HG03196 (cell line): ENCODE measurements around the gene GUSB.
"Not testable (repeated sequence)": the region's sequence is repeated elsewhere in the genome, so short reads cannot be mapped to it uniquely, and the experiment has no call there.

Experiments used
- ATAC-seq: cut with Tn5 transposase; IDR thresholded peaks from one replicate; pipeline ENCODE4 v1.9.1; 2021; ENCODE audit not compliant: unreplicated experiment

The GUSB gene

DNA sequence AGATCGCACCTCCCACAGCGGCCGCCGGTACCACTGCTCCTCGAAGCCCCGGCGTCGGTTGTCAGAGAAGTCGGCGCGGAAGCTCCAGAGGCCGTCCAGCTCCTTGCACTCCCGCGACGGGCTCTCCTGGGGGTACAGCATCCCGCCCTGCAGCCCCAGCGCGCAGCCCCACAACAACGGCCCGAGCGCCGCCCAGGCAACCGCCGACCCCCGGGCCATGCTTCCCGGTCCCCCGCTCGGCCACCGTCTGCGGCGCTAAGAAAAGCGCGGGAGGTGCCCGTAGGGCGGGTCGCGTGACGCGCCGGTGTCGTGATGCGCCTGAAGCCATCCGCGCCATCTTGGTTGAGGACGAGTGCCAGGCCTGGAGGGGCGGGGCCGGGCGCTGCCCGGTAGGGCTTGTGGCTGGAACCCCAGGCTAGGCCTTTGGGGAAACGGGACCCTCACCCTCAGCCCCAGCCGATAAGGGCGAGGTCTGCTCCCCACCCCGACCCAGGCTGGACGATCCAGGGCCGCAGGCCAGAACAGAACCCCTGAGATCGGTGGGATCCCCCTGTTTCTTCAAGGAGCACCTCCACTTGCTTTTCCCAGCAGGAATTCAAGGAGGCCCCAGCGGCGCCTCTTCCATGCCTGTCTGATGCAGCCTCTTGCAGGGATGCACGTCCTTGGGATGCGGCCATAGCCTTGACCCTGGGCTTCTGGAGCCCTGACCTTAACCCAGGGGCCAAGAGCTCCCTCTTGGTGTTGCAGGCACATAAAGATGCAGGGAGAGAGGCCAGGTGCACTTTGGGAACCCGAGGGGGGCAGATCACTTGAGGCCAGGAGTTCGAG lies at the start of gene GUSB:
Gene GUSB, minus strand, starts transcription at position 249 of the 828 bp plus-strand sequence. Its CDS starts 30 bp downstream, at position 219.
- peak; percentile 77 for ATAC-seq

DNA sequence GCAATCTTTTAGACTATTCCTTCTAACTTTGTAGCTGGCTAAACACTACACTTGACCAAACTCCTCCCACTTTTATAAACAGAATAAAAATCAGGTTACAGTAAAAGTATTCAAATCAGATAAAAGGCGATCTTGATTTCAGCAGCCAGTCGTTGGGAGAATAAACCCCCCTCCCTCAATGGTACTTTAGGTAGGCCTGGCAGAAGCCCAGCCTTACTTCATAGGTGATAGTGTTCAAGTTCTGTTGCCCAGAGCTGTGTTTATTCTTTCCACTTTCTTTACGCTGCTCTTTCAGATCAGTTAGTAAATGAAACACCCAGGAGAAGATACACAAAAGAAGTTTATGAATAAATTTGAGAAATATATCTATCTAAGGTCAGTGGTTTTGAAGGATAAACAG lies 46.3 kb upstream of the GUSB start:
- not testable (repeated sequence) for ATAC-seq

DNA sequence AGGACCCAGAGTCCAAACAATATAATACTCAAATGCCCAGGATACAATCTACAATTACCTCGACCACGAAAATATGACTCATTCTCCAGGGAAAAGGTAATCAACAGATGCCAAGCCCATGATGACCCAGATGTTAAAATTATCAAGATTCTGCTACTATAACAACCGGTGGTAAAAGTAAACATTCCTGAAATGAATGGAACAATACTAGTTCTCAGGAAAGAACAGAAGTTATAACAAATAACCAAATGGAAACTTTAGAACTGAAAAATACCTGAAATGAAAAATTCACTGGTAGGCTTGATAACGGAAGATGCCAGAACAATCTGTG lies 34.1 kb upstream of the GUSB start:
- ATAC-seq: no peak

DNA sequence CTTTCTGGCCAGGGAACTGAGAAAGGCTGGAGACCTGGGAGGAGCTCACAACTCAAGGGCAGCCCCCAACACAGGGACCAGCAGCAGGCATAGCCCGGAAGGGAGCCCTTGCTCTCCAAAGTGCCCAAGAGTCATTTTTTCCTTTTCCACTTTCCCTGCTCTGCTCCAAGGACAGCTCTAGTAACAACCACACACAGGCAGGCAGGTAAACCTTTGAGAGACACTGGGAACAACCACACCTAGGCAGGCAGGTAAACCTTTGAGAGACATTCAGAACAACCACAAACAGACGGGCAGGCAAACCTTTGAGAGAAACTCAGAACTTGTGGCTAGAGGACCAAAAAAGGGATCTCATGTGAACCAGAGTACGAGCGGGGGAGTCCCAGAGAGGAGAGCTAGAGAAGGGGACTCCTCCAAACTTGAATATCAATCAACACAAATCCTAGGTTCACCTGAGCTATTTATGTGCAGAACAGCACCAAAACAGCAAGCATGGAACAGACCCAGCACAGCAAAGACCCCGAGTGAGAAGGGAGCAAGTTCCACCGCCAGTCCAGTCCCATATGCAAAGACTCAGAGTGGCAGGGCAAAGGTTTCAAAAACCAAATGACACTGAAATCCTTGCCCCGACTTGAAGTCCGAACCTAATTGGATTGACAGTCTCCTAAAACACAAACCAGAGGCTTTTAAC lies 33.6 kb upstream of the GUSB start:
- ATAC-seq: no peak

DNA sequence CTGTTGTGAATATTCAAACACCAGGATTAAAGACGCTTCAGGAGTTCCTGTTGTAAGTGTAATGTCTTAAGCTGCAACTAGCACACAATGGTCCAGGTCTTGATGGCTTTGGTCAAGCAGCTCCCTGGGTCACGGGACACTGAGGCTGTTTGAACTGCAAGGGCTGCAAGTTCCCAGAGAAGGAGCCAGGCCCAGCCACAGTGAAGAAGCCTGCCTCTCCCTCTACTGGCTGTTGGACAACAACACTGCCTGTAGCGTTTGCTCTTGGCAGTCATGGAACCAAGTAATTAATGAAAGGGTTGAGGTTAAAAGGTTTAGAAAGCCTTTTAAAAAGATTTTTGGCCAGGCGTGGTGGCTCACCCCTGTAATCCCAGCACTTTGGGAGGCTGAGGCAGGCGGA lies 31.9 kb upstream of the GUSB start:
- no peak for ATAC-seq

DNA sequence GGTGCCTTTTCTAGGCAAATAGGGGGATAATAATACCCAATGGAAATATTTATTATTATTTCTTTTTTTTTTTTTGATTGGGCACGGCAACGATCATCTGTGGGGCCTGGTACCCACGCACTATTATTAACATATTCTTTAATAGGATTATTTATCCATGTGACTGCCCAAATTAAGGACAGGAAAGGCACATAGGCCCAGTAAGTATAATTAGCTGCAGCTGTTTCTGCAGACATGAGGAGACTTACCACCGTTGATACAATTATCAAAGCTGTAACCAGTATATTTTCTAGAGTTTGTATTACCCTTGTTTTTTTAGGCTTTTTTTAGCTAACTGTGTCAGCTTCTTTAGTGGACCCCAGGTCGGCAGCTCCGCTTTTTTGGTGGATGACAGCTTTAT lies 25.2 kb upstream of the GUSB start:
- ATAC-seq: no peak

DNA sequence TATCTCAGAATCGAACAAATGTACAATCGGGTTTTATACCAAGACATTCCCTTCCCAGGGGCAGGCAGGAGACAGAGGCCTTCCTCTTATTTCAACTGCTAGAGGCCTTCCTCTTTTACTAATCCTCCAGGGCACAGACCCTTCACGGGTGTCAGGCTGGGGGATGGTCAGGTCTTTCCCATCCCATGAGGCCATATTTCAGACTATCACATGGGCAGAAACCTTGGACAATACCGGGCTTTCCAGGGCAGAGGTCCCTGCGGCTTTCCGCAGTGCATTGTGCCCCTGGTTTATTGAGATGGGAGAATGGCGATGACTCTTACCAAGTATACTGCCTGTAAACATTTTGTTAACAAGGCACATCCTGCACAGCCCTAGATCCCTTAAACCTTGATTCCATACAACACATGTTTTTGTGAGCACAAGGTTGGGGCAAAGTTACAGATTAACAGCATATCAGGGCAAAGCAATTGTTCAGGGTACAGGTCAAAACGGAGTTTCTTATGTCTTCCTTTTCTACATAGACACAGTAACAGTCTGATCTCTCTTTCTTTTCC lies 23.2 kb upstream of the GUSB start:
- not testable (repeated sequence) for ATAC-seq

DNA sequence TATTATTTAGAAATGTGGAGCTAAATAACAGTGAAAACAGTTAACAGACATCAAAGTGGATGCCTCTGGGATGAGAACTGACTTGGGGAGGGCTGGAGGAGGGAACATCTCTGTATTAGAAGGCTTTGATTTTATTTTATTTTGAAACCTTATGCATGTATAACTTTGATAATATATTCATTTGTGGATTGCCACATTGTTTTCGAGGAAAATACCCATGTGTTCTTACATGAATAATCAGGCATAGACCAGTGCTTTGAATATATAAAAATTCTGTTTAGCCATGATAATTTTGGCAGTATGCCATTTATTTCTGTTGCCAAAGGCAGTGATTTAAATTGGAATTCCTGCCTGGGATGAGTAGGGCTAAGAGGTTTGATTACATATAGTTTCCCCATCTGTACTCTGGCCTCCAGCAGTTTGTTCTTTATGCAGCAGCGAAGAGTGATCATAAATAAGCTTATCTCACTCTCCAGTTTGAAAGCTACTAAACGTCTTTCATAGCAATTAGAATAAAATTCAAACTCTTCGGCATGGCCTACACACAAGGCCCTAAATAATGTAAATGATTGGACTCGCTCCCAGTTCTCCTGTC lies 18.9 kb upstream of the GUSB start:
- ATAC-seq: not testable (repeated sequence)

DNA sequence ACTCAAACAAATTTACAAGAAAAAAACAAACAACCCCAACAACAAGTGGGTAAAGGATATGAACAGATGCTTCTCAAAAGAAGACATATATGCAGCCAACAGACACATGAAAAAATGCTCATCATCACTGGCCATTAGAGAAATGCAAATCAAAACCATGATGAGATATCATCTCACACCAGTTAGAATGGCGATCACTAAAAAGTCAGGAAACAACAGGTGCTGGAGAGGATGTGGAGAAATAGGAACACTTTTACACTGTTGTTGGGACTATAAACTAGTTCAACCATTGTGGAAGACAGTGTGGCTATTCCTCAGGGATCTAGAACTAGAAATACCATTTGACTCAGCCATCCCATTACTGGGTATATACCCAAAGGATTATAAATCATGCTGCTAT lies 13.0 kb upstream of the GUSB start:
- ATAC-seq: not testable (repeated sequence)

DNA sequence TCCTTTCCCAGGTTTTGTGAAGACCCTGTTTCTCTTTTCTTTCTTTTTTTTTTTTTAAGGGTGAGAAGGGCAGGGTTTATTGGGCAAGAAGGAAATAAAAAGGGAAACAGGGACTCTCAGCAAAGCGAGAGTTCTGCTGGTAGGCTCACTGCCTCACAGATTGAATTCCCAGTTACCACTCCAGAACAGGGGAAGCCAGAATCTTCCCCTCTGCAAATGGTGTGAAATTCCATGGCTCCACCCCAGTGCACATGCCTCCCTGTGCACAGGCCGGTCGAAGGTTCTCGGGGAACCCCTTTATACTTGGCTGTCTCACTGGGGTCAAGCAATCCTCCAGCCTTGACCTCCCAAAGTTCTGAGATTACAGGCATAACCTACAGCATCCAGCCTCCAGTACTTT lies 10.5 kb upstream of the GUSB start:
- no peak for ATAC-seq

DNA sequence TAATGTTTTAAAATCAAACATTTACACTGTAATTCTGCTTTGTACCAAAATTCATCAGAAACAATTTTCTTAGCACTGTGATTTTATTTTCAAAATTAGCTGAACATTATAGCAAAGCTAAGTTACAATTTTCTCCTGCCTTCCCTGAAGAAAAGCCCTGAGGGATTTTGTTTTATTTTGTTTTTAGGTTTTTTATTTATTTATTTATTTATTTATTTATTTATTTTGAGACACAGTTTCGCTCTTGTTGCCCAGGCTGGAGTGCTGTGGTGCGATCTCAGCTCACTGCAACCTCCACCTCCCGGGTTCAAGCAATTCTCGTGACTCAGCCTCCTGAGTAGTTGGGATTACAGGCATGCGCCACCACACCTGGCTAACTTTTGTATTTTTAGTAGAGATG lies 9.8 kb upstream of the GUSB start:
- not testable (repeated sequence) for ATAC-seq

DNA sequence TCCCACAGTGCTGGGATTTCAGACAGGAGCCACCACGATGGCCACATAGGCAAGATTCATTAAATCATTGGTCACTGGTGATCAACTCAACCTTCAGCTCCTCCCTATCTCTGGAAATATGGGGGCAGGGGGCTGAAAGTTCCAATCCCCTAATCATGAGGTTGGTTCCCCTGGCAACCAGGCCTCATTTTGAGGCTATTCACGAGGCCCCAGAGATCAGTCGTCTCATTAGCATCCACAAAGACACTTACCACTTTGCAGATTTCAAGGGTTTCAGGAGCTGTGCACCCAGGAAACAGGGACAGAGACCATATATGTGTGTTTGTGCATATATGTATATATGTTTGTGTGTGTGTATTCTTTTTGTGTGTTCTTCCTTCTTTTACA lies 7.7 kb upstream of the GUSB start:
- no peak for ATAC-seq

DNA sequence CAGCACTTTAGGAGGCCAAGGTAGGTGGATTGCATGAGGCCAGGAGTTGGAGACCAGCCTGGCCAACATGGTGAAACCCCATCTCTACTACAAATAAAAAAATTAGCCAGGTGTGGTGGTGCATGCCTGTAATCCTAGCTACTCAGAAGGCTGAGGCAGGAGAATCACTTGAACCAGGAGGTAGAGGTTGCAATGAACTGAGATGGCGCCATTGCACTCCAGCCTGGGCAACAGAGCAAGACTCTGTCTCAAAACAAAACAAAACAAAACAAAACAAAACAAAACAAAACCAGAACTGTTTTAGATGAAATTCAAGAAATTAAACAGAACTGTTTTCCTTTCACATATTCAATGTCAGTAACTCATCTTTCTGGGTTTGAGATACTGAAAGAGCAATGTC lies 6.5 kb upstream of the GUSB start:
- not testable (repeated sequence) for ATAC-seq

DNA sequence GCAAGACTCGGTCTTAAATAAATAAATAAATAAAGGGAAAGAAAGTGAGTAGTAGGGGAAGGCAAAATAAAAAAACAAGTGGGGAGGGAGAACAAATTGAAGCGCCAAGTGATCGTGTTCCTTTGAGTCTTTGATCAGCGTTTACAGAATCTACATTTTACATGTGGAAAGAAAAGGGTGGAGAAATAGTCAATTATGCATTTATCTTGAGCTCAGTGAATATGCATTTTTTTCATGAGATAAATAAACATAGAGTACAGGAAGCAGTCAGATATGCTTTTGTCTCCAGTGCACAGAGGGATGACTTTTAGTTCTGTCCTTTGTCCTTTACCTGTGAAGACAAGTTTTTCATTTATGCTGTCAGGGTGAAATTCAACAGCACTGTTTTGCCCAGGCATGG lies 6.1 kb upstream of the GUSB start:
- ATAC-seq: no peak

DNA sequence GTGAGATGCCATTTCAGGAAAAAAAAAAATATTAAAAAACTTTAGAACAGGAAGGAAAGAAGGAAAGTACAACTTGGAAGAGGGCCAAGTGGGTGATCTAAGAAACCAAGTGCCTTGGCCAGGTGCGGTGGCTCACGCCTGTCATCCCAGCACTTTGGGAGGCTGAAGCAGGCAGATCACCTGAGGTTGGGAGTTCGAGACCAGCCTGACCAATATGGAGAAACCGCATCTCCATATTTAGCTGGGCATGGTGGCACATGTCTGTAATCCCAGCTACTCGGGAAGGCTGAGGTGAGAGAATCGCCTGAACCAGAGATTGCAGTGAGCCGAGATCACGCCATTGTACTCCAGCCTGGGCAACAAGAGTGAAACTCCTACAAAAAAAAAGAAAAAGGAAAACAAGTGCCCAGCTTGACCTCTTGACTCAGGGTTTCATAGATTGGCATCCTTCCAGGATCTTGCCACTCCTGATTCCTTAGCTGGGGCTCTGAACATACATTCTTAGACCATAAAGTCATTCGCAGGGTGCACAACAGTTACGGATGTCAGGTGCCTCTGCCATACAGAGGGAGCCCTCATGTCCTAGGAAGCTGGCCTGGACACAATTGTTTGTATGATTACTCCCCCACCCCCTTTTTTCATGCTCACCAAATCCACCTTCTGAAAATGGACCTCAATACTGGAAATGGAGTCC lies 2.1 kb upstream of the GUSB start:
- ATAC-seq: no peak

DNA sequence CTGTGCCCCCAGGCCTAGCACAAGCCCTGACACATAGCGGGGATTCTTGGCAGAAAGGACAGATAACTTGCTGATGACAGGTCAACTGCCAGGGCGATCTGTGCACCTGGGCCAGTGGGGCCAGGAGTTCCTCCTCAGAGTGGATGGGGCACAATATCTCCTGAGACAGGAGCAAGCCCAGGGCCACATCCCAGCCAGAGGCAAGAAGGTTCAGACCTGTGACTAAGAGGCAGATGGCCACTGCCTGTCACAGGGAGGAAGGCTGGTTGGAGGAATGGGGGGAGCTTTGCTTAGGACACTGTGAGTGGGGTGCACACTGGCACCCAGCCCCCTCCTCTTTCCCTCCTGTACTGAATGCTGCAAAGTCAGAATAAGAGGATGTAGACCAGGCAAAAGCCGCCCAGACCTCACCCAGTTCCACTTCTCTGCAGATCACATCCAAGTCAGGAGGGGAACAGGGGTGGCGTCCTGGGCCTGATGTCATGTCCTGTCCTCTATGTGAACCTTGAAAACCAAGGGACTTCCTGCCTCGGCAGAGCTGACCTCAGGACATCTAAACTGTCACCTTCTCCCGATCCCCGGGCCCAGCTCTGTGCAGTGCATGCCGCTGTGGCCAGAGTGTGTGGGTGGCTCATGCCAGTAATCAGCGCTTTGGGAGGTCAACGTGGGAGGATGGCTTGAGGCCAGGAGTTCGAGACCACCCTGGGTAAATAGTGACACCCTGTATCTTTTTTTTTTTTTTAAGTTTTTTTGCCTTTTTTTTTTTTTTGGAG lies 1.3 kb downstream of the GUSB start:
- ATAC-seq: peak; percentile 71

DNA sequence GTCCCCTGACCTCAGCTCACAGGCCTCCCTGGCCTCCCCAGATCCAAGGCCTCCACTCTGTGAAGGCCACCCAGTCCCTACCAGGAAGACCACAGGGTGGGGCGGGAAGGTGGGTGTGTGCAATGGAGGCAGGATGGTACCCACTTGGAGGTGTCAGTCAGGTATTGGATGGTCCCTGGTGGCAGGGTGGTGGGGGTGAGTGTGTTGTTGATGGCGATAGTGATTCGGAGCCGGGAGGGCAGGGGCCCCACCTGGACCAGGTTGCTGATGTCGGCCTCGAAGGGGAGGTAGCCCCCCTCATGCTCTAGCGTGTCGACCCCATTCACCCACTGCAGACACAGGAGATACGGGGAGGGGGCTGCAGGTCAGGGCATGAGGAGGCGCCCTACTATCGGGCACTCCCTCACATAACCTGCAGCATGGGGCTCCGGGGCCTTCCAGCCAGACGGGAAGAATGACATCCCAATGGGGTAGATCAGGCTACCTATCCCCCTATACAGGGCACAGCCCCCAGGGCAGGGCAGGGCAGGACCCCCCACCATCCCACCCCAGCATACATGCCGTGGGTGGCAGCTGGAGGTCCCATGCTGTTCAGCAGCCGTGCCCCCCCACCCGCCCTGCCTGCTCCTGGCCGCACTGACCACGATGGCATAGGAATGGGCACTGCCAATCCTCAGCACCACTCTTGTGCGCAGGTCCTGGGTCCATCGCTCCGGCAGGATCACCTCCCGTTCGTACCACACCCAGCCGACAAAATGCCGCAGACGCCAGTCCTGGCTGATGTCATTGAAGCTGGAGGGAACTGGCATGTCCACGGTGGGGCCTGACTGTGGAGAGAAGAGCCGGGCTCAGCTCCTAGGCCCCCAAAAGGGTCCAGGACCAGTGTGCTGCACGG lies 2.2 kb downstream of the GUSB start:
- ATAC-seq: no peak

DNA sequence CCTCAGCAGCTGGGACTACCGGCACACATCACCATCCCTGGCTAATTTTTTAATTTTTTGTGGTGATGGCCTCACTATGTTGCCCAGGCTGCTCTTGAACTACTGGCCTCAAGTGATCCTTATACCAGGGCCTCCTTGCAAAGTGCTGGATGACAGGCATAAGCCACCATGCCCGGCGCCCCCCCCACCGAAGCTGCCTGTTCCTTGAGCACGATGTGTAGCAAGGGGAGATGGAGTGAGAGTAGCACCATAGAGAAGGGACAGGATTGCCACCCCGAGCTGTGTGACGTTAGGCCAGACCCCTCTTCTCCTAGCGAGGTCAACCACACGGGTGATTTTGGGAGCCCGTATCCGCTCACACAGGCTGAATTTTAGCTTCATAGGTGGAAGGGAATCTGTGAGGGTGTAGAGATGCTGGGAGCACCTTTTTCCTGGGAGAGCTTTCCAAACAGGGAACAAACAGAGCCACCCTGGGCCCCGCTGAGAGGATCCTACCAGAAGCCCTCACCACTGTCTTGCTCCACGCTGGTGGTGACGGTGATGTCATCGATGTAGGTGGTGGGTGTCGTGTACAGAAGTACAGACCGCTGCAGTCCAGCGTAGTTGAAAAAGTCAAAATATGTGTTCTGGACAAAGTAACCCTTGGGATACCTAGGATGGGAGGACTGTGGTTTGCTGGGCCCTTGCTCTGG lies 3.0 kb downstream of the GUSB start:
- ATAC-seq: no peak

DNA sequence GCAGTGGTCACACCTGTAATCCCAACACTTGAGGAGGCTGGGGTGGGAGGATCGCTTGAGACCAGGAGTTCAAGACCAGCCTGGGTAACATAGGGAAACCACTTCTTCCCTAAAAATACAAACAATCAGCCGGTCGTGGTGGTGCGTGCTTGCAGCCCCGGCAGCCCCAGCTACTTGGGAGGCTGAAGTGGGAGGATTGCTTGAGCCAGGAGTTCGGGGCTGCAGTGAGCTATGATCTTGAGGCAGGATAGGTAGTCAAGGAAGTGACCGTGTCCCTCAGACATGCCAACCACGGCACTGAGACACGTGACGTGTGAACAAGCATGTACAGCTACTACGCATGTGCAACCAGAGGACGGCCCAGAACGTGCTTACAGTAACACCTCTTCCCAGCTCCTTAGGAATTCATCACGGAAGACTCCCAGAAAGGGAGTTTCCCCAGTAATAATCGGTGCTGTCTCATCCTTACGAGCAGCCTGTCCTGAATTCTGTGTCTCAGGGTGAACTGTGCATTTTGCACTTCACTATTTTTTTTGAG lies 5.3 kb downstream of the GUSB start:
- ATAC-seq: no peak
